GM18870 (cell line): ENCODE data around the gene SLIT1.
A peak's percentile ranks its signal among the peaks of the same experiment; 100 is the strongest.

Source experiments
- ATAC-seq: cut with Tn5 transposase; IDR thresholded peaks from one replicate; pipeline ENCODE4 v1.9.1; 2021; ENCODE audit warnings: moderate library complexity; ENCODE audit not compliant: unreplicated experiment

The SLIT1 gene

DNA sequence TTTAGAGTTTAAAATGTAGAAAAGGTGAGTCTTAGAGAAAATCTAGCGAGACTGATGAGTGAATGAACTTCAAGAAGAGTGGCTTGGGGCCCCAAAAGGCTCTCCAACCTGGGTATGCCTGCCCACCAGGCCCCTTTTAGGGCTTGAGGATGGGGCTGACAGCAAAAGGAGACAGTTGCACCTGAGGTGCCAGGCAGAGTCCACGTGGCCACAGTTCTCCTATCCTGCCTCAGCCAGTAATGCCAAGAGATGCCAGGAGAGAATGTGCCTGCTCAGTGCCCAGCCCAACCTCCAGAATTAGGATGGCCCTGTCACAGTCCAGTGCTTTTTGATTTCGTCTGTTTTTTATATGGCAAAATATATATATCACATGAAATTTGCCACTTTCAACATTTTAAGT lies 156.5 kb downstream of the SLIT1 start:
- ATAC-seq: no peak

- no peak for ATAC-seq
These were observed 157.0 kb downstream of the SLIT1 start for GRCh38 chr10:97028832-97029178.

- ATAC-seq: no peak
These were observed 157.5 kb downstream of the SLIT1 start for GRCh38 chr10:97028126-97028831.

GRCh38 chr10:97025613-97026242 lies 160.0 kb downstream of the SLIT1 start:
- ATAC-seq: no peak

DNA sequence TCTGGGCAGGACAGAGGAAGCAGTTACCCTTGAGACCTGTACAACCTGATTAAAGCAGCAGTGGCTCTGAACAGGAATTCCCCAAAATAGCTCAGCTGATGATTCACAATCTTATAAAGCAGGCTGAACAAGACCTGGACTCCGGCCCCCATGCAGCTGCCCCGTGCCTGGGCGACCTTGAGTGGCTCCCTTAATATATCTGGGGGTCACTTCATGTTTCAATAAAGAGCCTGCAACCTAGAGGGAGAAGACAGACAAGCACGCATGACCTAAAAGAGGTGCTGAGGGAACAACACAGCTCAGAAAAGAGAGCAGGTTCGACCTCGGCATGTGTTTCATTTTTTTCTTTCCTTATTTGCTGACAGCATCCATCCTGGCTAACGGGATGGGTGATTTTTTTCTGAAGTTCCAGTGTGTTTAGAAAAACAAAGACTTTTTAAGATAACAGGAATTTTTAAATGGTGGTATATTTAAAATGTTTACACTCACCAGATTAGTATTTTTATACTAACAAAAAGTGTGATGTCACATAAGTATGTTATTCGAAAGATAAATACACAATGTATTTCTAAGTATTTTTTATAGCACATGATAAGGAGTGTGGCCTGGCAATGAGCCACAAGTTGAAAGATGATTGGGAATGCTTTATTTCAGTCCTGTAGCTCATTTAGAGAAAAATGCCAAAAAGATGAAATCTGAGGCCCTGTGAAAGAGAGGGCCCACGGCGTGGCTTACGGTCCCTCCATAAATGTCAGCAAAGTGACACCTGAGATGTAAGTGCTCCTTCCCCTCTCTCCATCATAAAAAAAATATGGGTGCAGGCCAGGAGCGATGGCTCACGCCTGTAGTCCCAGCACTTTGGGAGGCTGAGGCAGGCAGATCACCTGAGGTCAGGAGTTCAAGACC lies 161.3 kb downstream of the SLIT1 start:
- no peak for ATAC-seq

GRCh38 chr10:97023401-97024167 lies 162.2 kb downstream of the SLIT1 start:
- ATAC-seq: no peak

- no peak for ATAC-seq
These were observed 163.1 kb downstream of the SLIT1 start for GRCh38 chr10:97022616-97023015.

- ATAC-seq: no peak
These were observed 165.0 kb downstream of the SLIT1 start for GRCh38 chr10:97020452-97021400.

- ATAC-seq: no peak
These were observed 166.4 kb downstream of the SLIT1 start for GRCh38 chr10:97019213-97019844.

DNA sequence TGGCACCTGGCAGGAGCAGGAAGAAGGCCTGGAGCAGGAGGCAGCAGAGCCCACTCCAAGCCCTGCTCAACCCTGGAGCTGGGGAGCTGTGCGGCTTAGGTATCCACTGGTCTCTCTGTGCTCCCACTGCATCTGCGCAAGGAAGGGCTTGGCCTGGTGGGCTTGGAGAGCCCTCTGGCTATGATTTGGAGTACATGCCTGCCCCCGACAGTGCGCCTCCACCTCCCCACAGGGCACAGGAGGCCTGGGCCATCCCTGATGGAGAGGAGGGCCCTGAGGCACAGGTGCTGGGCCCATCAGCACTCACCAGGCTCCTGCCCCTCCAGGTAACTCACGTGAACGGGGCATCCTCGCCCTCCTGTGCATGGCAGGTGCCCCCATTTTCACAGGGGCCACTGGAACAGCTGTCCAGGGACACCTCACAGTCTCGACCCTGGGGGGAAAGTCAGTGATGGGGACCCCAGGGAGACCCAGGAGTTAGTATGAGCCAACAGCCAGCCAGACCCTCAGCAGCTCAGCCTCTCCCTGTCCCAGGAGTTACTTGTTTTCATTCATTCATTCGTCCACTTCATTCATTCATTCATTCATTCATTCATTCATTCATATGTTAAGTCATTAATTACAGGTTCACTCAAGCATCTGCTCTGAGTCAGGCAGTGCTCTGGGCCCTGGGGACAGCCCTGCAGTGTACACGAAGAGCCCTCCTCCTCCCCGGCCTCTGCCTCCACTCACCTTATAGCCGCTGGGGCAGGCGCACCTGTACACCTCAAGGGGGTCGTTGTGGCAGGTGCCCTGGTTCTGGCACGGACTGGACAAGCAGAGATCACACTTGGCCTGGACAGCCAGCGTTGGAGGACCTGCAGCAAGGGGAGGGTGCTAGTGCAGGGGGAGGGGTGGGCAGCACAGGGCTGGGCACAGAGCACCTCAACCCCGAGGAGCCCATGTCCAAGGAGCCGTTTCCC lies 167.2 kb downstream of the SLIT1 start:
- ATAC-seq: no peak

- no peak for ATAC-seq
These were observed 168.3 kb downstream of the SLIT1 start for GRCh38 chr10:97017474-97017903.

GRCh38 chr10:97016728-97017473 lies 168.9 kb downstream of the SLIT1 start:
- ATAC-seq: peak; percentile 70

GRCh38 chr10:97015240-97015639 lies 170.5 kb downstream of the SLIT1 start:
- no peak for ATAC-seq

- no peak for ATAC-seq
These were observed 171.8 kb downstream of the SLIT1 start for GRCh38 chr10:97013983-97014382.

DNA sequence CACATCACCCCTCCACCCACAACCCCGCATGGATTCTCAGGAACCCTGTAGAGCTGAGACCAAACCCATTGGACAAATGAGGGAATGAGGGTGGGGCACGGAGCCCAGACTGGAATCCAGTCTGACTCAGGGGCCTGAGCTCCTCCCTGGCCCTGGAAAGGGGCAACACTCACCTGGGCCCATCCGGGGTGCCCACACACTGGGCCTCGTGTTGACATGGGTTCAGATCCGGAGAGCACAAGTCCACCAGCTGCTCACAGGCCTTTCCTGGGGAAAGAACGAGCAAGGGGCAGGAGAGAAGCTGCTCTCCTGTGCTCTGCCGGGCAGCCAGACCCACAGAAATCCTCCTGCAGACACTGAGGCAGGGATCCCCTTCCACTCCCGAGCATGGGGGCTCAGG lies 172.2 kb downstream of the SLIT1 start:
- no peak for ATAC-seq

DNA sequence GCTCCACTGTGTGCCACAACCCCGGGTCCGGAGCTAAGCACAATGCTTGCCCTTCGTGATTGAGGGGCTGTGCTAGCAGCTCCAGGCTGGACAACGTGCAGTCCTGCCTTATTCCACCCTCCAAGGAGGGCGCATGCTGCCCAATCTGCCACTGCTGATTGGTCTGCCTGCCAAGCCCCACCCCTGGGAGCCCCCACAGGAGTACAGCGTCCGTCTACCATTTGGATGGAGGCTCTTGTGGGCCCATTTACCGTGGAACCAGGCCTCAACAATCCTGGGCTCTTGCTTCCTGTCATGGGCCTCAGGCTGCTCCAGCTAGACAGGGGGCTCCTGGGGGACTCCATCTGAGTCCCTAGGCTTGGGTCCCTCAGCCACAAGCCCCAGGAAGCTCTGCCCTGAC lies 173.3 kb downstream of the SLIT1 start:
- no peak for ATAC-seq

GRCh38 chr10:97011397-97011796 lies 174.4 kb downstream of the SLIT1 start:
- no peak for ATAC-seq
